ENCODE results near the gene SMTNL2.
"Not testable (repeated sequence)": the region's sequence is repeated elsewhere in the genome, so short reads cannot be mapped to it uniquely, and the experiment has no call there.

Gene SMTNL2

DNA sequence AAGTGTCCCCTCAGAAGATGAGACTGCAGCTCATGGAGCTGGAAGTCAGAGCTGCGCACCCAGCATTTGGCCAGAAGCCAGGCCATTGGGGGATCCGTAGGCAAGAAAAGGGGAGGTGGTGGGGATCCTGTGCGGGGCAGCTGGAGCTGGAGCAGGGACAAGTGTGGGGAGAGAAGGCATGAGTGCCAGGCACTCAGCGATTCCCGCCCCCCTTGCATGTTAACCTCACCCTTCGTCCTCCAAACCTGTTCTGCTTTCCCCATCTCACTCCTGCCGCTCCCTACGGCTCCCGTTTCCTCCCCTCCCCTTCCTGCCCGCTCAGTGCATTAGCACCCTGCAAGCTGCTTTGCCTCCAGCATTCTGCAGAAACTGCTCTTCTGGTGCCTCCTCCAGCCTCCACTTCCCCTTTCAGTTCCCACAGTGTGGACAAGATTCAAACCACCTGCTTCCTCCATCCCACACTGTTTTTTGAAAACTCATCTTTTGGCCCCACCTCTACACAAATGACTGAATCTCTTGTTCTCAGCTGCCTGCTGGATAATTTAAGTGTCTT is 51.6 kb downstream of the SMTNL2 start:
- no peaks in the 10 kb centered on the region for H3K36me3 Mint-ChIP-seq (ENCODE audit: low read depth)
- H3K9me3 Mint-ChIP-seq = peaks cover 5% of the 10 kb centered on the region
- H3K4me1 Mint-ChIP-seq = peaks cover 52% of the 10 kb centered on the region
- TF ChIP-seq, protein P1, sequence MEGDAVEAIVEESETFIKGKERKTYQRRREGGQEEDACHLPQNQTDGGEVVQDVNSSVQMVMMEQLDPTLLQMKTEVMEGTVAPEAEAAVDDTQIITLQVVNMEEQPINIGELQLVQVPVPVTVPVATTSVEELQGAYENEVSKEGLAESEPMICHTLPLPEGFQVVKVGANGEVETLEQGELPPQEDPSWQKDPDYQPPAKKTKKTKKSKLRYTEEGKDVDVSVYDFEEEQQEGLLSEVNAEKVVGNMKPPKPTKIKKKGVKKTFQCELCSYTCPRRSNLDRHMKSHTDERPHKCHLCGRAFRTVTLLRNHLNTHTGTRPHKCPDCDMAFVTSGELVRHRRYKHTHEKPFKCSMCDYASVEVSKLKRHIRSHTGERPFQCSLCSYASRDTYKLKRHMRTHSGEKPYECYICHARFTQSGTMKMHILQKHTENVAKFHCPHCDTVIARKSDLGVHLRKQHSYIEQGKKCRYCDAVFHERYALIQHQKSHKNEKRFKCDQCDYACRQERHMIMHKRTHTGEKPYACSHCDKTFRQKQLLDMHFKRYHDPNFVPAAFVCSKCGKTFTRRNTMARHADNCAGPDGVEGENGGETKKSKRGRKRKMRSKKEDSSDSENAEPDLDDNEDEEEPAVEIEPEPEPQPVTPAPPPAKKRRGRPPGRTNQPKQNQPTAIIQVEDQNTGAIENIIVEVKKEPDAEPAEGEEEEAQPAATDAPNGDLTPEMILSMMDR (IDR thresholded peaks at IDR 0.05) = no peak
- no peak overlapping the region for H3K27ac Mint-ChIP-seq
- no peak for DNase-seq
- no peak overlapping the region for H3K4me3 Mint-ChIP-seq
- peaks cover 80% of the 10 kb centered on the region for H3K27me3 Mint-ChIP-seq (ENCODE audit: low read depth, poor library complexity)

- H3K27me3 Mint-ChIP-seq (ENCODE audit: low read depth, poor library complexity) = peaks cover 86% of the 10 kb centered on the region
- no peak overlapping the region for H3K4me3 Mint-ChIP-seq
- TF ChIP-seq, protein P1 (IDR thresholded peaks at IDR 0.05) = no peak
- DNase-seq = no peak
- peaks cover 57% of the 10 kb centered on the region for H3K4me1 Mint-ChIP-seq
- H3K36me3 Mint-ChIP-seq (ENCODE audit: low read depth) = no peaks in the 10 kb centered on the region
- H3K27ac Mint-ChIP-seq = no peak overlapping the region
- H3K9me3 Mint-ChIP-seq = peaks cover 5% of the 10 kb centered on the region
Observed at GRCh38 chr17:4636474-4637100, 52.3 kb downstream of the SMTNL2 start.

DNA sequence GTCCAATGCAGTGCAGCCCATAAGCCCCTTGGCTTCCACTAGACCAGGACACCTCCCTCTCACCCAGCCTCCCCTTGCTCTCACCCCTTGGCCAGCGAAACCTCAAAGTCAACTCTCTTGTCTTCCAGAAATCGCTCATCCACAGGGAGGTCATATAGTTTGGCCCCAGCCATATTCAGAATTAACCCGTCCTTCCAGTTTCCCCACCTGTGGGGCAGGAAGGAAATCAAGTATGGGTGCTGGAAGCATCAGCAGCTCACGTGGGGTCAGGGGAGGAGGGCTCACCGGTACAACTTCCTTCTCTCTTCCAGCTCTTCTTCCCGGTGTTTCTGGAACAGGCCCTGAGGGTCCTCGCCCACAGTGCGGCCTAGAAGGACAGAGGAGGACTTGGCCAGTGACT is 54.4 kb downstream of the SMTNL2 start:
- H3K27me3 Mint-ChIP-seq (ENCODE audit: low read depth, poor library complexity) = peaks cover 95% of the 10 kb centered on the region
- not testable (repeated sequence) for DNase-seq; H3K9me3 Mint-ChIP-seq; H3K27ac Mint-ChIP-seq; H3K36me3 Mint-ChIP-seq (ENCODE audit: low read depth)
- H3K4me3 Mint-ChIP-seq = peak overlapping the region; percentile 61
- H3K4me1 Mint-ChIP-seq = peaks cover 48% of the 10 kb centered on the region

DNA sequence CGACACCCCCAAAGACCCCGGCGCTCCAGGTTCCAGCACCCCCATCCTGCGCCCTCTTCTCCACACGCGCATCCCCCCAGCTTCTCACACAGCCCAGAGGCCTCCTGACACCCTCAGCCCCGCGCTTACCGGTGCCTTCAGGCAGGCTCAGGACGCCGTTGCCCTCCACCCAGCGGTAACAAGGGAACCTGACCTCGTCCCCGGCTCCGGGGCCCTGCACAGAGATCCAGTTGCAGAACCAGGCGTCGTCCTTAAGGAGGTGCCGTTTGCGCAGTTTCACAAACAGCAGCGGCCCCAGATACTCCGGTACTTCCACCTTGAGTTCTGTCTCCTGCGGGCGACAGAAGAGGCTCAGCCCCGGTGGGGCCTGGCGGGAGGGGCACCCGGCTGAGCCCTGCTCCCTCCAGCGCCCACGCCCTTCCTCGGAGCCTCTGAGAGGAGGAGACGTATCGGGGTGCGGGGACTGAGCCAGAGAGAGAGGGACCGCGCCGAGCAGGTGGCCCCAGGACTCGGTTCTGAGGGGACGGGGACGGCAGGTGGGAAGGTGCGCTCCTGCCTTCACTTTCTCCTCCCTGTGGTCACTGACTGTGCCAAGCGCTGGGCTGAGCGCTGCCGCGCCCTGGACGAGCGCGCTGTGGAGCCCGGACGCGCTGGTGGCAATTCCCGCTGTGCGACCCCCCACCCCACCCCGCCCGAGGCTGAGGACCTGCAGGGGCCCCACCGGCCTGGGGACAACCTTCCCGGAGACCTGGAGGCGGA is 55.2 kb downstream of the SMTNL2 start:
- H3K4me1 Mint-ChIP-seq = peaks cover 48% of the 10 kb centered on the region
- not testable (repeated sequence) for H3K27ac Mint-ChIP-seq; H3K9me3 Mint-ChIP-seq; H3K36me3 Mint-ChIP-seq (ENCODE audit: low read depth)
- peaks cover 95% of the 10 kb centered on the region for H3K27me3 Mint-ChIP-seq (ENCODE audit: low read depth, poor library complexity)
- DNase-seq = peak; percentile 73
- H3K4me3 Mint-ChIP-seq = peak overlapping the region; percentile 61

GRCh38 chr17:4640569-4641188 is 56.4 kb downstream of the SMTNL2 start:
- H3K27ac Mint-ChIP-seq; H3K36me3 Mint-ChIP-seq (ENCODE audit: low read depth); H3K9me3 Mint-ChIP-seq: not testable (repeated sequence)
- peak; percentile 43 for DNase-seq
- Mint-ChIP-seq H3K27me3 (ENCODE audit: low read depth, poor library complexity) (peaks cover 95% of the 10 kb centered on the region), H3K4me3 (peak overlapping the region; percentile 77), H3K4me1 (peaks cover 39% of the 10 kb centered on the region)

GRCh38 chr17:4641297-4642195 is 57.2 kb downstream of the SMTNL2 start, which contains the start of gene ALOX15:
ALOX15 (minus strand) TSS chr17:4641678; CDS start chr17:4641651, 27 bp downstream.
- peak; percentile 44 for DNase-seq
- TF ChIP-seq, protein P1 (IDR thresholded peaks at IDR 0.05) = no peak
- Mint-ChIP-seq H3K4me1 (peaks cover 31% of the 10 kb centered on the region), H3K9me3 (peaks cover 12% of the 10 kb centered on the region), H3K27ac (no peak within 1 kb of the TSS), H3K36me3 (ENCODE audit: low read depth) (no peaks in the 10 kb centered on the region), H3K27me3 (ENCODE audit: low read depth, poor library complexity) (peaks cover 95% of the 10 kb centered on the region), H3K4me3 (peak within 1 kb of the TSS; percentile 77)
